GM12878 (cell line): Measurements from ENCODE around the gene POLR1F. TPM values are rescaled to one million over a fixed set of nuclear protein-coding genes. Genes with fewer than 3 reads are reported as not detected.

Experiments
- ATAC-seq: fragments of 200-7000 bp; cut with Tn5 transposase; 3 replicates; pipeline ENCODE4 v1.9.1; 2020; ENCODE audit warnings: mild to moderate bottlenecking, moderate library complexity
- BruUV-seq: library from RNA; stranded (reverse); fragments of 400-500 nt; replicated peaks from 2 replicates; lab custom pipeline; 2021; lab: Mats Ljungman, UMichigan
- CTCF ChIA-PET: fragments of 300-600 bp; sonication (Branson Sonifier 250); formaldehyde crosslinking; extraction: SDS; loops from one replicate; lab custom pipeline; 2021; ENCODE audit warnings: inconsistent platforms; lab: Yijun Ruan, JAX
- POLR2A ChIA-PET: fragments of 350-600 bp; formaldehyde crosslinking; extraction: SDS; loops from one replicate; lab custom pipeline; 2021; ENCODE audit warnings: inconsistent platforms; lab: Charles Lee
- RAD21 ChIA-PET: fragments of 300-600 bp; sonication (Branson Sonifier 250); formaldehyde crosslinking; loops from one replicate; lab custom pipeline; 2023; ENCODE audit warnings: antibody characterized with exemption; ENCODE audit not compliant: unreplicated experiment; lab: Charles Lee
- SMC1A ChIA-PET: fragments of 300-600 bp; sonication (Branson Sonifier 250); formaldehyde crosslinking; loops from one replicate; lab custom pipeline; 2023; ENCODE audit not compliant: unreplicated experiment, uncharacterized antibody; lab: Charles Lee
- DNase-seq: peaks from one replicate; pipeline ENCODE4 v3.0.0-alpha.2; 2011; ENCODE audit warnings: low read depth, low spot score
- FAIRE-seq: peaks from 3 replicates; lab custom pipeline; 2011; peaks lifted over from hg19 to GRCh38; lab: Jason Lieb, UNC
- H2AFZ ChIP-seq: 2 replicates; pipeline ENCODE4 v1.6.0; 2011; ENCODE audit warnings: low read depth, low read length, control low read depth; ENCODE audit not compliant: control insufficient read depth
- H3K27ac ChIP-seq: 2 replicates; pipeline ENCODE4 v1.5.1; 2011; ENCODE audit warnings: control low read depth; ENCODE audit not compliant: control insufficient read depth, insufficient read depth
- H3K27me3 ChIP-seq, 2 experiments: replicated peaks in 1 of 2; 2 replicates each; pipeline versions ENCODE4 v1.6.0 to v1.6.1; 2011; ENCODE audit warnings: low read length in 1 of 2; ENCODE audit not compliant: control insufficient read depth in 2 of 2, insufficient read depth in 2 of 2
- H3K36me3 ChIP-seq, 2 experiments: 2 replicates each; pipeline ENCODE4 v1.5.1; 2011; ENCODE audit warnings: low read length in 1 of 2; ENCODE audit not compliant: control insufficient read depth in 2 of 2, insufficient read depth in 2 of 2
- H3K4me1 ChIP-seq: 2 replicates; pipeline ENCODE4 v1.6.1; 2011; ENCODE audit warnings: mild to moderate bottlenecking, low read length, moderate library complexity, mixed read lengths; ENCODE audit not compliant: control insufficient read depth, insufficient read depth
- H3K4me2 ChIP-seq: 2 replicates; pipeline ENCODE4 v1.6.0; 2011; ENCODE audit warnings: control low read depth; ENCODE audit not compliant: control insufficient read depth, insufficient read depth
- H3K4me3 ChIP-seq: fragments of 200-600 bp; sonication (generic); 2 replicates; pipeline ENCODE4 v1.5.1; 2016
- H3K79me2 ChIP-seq: 2 replicates; pipeline ENCODE4 v1.6.0; 2011; ENCODE audit warnings: low read length; ENCODE audit not compliant: control insufficient read depth, insufficient read depth
- H3K9ac ChIP-seq: 2 replicates; pipeline ENCODE4 v1.8.0; 2011; ENCODE audit warnings: low read length, control low read depth, mixed read lengths; ENCODE audit not compliant: control insufficient read depth, insufficient read depth
- H3K9me3 ChIP-seq: replicated peaks from 3 replicates; pipeline ENCODE4 v1.5.1; 2011; ENCODE audit warnings: mild to moderate bottlenecking, low read length; ENCODE audit not compliant: control insufficient read depth, insufficient read depth
- H4K20me1 ChIP-seq: 2 replicates; pipeline ENCODE4 v1.6.0; 2011; ENCODE audit not compliant: control insufficient read depth, insufficient read depth
- BMI1 ChIP-seq: fragments of 450-650 bp; IDR thresholded peaks from 2 replicates; pipeline ENCODE4 v1.6.1; 2016; ENCODE audit warnings: mild to moderate bottlenecking, moderate library complexity, borderline replicate concordance
- CBFB ChIP-seq: IDR thresholded peaks from 2 replicates; pipeline ENCODE4 v1.6.1; 2016; ENCODE audit warnings: antibody characterized with exemption, low read depth
- IKZF2 ChIP-seq, 2 experiments: fragments of 450-650 bp; IDR thresholded peaks; 2 replicates each; pipeline ENCODE4 v1.6.1; 2017; ENCODE audit warnings: mild to moderate bottlenecking in 2 of 2, moderate library complexity in 2 of 2
- JUNB ChIP-seq: IDR thresholded peaks from 2 replicates; pipeline ENCODE4 v1.6.1; 2016; ENCODE audit warnings: antibody characterized with exemption, mild to moderate bottlenecking
- MYB ChIP-seq: fragments of 150-350 bp; IDR thresholded peaks from 2 replicates; pipeline ENCODE4 v1.6.1; 2014; ENCODE audit warnings: mild to moderate bottlenecking, low read depth, low read length, borderline replicate concordance
- SREBF1 ChIP-seq: IDR thresholded peaks from 2 replicates; pipeline ENCODE4 v1.6.1; 2012; ENCODE audit warnings: mild to moderate bottlenecking, low read length
- YY1 ChIP-seq: IDR thresholded peaks from 2 replicates; pipeline ENCODE4 v1.6.1; 2011; ENCODE audit warnings: low read depth, mild to moderate bottlenecking, low read length
- WGBS: methylation state at CpG from one replicate; pipeline ENCODE4 v1.1.6; 2016; ENCODE audit warnings: low lambda C conversion rate; ENCODE audit not compliant: insufficient replicate concordance, insufficient coverage; ENCODE audit errors: missing lambda C conversion rate; 5-methylcytosine and 5-hydroxymethylcytosine counted together
- in situ Hi-C: fragments of 300-500 bp; cut with MboI; formaldehyde crosslinking; loops from 9 replicates; pipeline ENCODE4 v1.14.3; 2018; ENCODE audit warnings: mixed read lengths
- intact Hi-C: fragments of 100-400 bp; cut with micrococcal nuclease; formaldehyde crosslinking; loops from one replicate; pipeline ENCODE4 v1.14.2; 2022; ENCODE audit not compliant: unreplicated experiment
- polyA plus RNA-seq, 11 experiments: library from polyadenylated mRNA; depleted of rRNA in 4 of 11; unstranded in 6 of 11; stranded (reverse) in 5 of 11; fragments of >200 nt; fragmentation: Nextera tagmentation in 4 of 11; fragmentation: Illumina TruSeq in 1 of 11; extraction: Ambion mirVana in 4 of 11; extraction: Trizol in 1 of 11; gene quantifications; 1 replicate in 1 of 11; 2 replicates in 10 of 11; pipeline versions ENCODE4 v1.2.1 to v1.2.3, GENCODE V29; 2011 to 2016; ENCODE audit warnings: inconsistent platforms in 2 of 11, missing spikeins in 2 of 11, low read depth in 1 of 11
- total RNA-seq, 4 experiments: library from RNA; depleted of rRNA in 3 of 4; stranded (reverse); fragments of >200 nt in 3 of 4; fragmentation: Illumina TruSeq in 1 of 4; extraction: Trizol in 1 of 4; gene quantifications; 2 replicates each; pipeline versions ENCODE4 v1.2.1 to v1.2.3, GENCODE V29; 2013 to 2021
- TF ChIP-seq, protein P1 (sequence below): IDR thresholded peaks from 2 replicates; pipeline ENCODE4 v1.6.1; 2011; ENCODE audit warnings: low read depth, mild to moderate bottlenecking, low read length, moderate library complexity, borderline replicate concordance; ENCODE audit errors: extremely low read depth
- TF ChIP-seq, protein P2 (sequence below): IDR thresholded peaks from 2 replicates; pipeline ENCODE4 v1.6.1; 2012; ENCODE audit warnings: improper control_type of control experiment, low read depth, low read length; ENCODE audit not compliant: insufficient replicate concordance

POLR1F gene
- total and polyA plus RNA-seq, 10 of the 15 experiments (the other 5 are each of a cell fraction or from before 2014, with no cell fraction given) = 16.9 to 129 (median 29.7) TPM

DNA sequence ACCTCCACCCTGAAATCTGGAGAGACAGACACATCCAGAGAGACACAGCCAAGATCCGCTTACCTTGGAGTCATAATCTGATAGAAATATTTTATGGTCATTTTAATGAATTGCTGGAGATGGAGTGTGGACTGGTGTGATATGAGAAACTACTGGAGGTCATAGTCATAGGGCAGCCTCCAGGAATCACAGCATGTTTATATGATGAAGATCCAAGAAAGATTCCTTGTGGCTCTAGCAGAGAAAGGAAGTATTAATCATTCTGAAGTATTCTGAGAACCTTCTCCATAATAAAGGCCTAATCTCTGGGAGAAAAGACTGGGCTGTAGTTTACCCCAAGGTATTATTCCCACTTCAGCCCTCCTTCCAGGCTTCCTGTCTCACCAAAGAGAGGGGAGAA, 38.0 kb downstream of the POLR1F start:
- Histone ChIP-seq H3K9ac (no peak overlapping the region), H3K27me3 (no peaks in the 10 kb centered on the region), H3K27ac (no peak overlapping the region), H3K9me3 (no peaks in the 10 kb centered on the region), H3K4me1 (no peaks in the 10 kb centered on the region), H3K79me2 (no peaks in the 10 kb centered on the region), H3K4me3 (no peak overlapping the region), H4K20me1 (no peaks in the 10 kb centered on the region), H3K36me3 (no peaks in the 10 kb centered on the region)
- ChIA-PET RAD21 (no interaction called here), SMC1A (no interaction called here), CTCF (no interaction called here)
- intact Hi-C loops = no loop called here
- WGBS = 81% methylated on average over 1 of the region's 1 CpG
- no TSS peak for BruUV-seq
- TF ChIP-seq BMI1 = no peak
- TF ChIP-seq MYB = no peak
- TF ChIP-seq, all 136 proteins: peak for 0
- ATAC-seq = no peak
- FAIRE-seq = no peak
- DNase-seq = no peak
- Histone ChIP-seq H2AFZ (no peak overlapping the region), H3K4me2 (no peak overlapping the region)
- POLR2A ChIA-PET = no interaction called here
- in situ Hi-C loops = loop anchor here (25.0 kb wide), 2 partner anchors 559 to 1984 kb away; partner anchors contain the start of gene TWIST1

DNA sequence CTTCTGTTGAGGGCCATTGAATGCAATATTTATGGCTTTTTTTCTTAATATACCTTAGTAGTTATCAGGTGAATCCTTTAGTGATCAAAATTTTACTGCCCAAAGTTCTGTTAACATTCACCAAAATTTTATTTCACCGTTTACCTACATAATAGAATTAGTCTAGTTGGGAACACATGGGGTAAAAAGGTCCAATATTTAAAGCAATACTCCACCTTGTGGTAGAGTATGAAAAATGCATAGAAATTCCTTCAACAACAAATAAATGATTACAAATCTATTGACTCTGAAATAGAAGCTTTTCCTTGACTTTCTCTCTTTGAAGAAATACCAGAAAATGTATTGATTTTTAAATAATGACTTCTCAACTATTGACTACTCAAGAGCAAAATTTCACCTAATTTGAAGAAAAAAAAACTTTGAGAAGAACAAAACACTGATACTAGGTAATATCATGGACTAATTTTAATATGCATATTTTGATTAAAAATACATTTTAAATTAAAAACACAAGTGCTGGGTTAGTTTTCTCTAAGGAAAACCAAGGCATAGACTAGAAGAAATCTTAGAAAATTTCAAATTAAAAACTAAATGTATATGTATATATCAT, 43.3 kb downstream of the POLR1F start:
- H3K36me3 ChIP-seq = no peaks in the 10 kb centered on the region
- DNase-seq (no peak), ATAC-seq (peak; percentile 77), FAIRE-seq (peak; percentile 88)
- no peaks in the 10 kb centered on the region for H4K20me1 ChIP-seq
- ChIA-PET CTCF (interaction anchor here (0.8 to 1.8 kb wide), 5 partner anchors 9 to 176 kb away, joined by 4 to 7 read pairs (median 4); partner anchors contain the start of gene POLR1F), SMC1A (interaction anchor here (0.6 to 1.0 kb wide), 2 partner anchors 20 to 613 kb away, joined by 3 read pairs; no protein-coding TSS in a partner anchor), POLR2A (no interaction called here), RAD21 (interaction anchor here (0.6 kb wide), 1 partner anchor 173 kb away, joined by 3 read pairs; no protein-coding TSS in a partner anchor)
- H3K27ac ChIP-seq = no peak overlapping the region
- H3K4me1 ChIP-seq = no peaks in the 10 kb centered on the region
- no peaks in the 10 kb centered on the region for H3K79me2 ChIP-seq
- in situ Hi-C loops = loop anchor here (10.0 to 25.0 kb wide), 3 partner anchors 553 to 1978 kb away; partner anchors contain the start of gene TWIST1
- WGBS = 4% methylated on average over 1 of the region's 1 CpG
- no TSS peak for BruUV-seq
- H3K4me2 ChIP-seq = no peak overlapping the region
- H2AFZ ChIP-seq = no peak overlapping the region
- no peaks in the 10 kb centered on the region for H3K9me3 ChIP-seq
- H3K9ac ChIP-seq = no peak overlapping the region
- intact Hi-C loops = loop anchor here (5.0 to 10.0 kb wide), 4 partner anchors 341 to 1313 kb away; no protein-coding TSS in a partner anchor
- H3K4me3 ChIP-seq = no peak overlapping the region
- H3K27me3 ChIP-seq = no peaks in the 10 kb centered on the region
- no peak for TF ChIP-seq CBFB
- no peak for TF ChIP-seq YY1
- no peak for TF ChIP-seq IKZF2 (IDR thresholded peaks at IDR 0.05)
- TF ChIP-seq, protein P1, sequence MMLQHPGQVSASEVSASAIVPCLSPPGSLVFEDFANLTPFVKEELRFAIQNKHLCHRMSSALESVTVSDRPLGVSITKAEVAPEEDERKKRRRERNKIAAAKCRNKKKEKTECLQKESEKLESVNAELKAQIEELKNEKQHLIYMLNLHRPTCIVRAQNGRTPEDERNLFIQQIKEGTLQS = no peak
- TF ChIP-seq, protein P2, sequence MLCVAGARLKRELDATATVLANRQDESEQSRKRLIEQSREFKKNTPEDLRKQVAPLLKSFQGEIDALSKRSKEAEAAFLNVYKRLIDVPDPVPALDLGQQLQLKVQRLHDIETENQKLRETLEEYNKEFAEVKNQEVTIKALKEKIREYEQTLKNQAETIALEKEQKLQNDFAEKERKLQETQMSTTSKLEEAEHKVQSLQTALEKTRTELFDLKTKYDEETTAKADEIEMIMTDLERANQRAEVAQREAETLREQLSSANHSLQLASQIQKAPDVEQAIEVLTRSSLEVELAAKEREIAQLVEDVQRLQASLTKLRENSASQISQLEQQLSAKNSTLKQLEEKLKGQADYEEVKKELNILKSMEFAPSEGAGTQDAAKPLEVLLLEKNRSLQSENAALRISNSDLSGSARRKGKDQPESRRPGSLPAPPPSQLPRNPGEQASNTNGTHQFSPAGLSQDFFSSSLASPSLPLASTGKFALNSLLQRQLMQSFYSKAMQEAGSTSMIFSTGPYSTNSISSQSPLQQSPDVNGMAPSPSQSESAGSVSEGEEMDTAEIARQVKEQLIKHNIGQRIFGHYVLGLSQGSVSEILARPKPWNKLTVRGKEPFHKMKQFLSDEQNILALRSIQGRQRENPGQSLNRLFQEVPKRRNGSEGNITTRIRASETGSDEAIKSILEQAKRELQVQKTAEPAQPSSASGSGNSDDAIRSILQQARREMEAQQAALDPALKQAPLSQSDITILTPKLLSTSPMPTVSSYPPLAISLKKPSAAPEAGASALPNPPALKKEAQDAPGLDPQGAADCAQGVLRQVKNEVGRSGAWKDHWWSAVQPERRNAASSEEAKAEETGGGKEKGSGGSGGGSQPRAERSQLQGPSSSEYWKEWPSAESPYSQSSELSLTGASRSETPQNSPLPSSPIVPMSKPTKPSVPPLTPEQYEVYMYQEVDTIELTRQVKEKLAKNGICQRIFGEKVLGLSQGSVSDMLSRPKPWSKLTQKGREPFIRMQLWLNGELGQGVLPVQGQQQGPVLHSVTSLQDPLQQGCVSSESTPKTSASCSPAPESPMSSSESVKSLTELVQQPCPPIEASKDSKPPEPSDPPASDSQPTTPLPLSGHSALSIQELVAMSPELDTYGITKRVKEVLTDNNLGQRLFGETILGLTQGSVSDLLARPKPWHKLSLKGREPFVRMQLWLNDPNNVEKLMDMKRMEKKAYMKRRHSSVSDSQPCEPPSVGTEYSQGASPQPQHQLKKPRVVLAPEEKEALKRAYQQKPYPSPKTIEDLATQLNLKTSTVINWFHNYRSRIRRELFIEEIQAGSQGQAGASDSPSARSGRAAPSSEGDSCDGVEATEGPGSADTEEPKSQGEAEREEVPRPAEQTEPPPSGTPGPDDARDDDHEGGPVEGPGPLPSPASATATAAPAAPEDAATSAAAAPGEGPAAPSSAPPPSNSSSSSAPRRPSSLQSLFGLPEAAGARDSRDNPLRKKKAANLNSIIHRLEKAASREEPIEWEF = no peak
- no peak for TF ChIP-seq SREBF1
- TF ChIP-seq BMI1 = no peak
- no peak for TF ChIP-seq JUNB
